Neuron (in vitro differentiated cells): ENCODE measurements around the gene KLHL7.
"Not testable (repeated sequence)": the region's sequence is repeated elsewhere in the genome, so short reads cannot be mapped to it uniquely, and the experiment has no call there.

Experiments used
- H2AFZ ChIP-seq: one replicate; pipeline ENCODE4 v1.6.1; 2013; ENCODE audit warnings: low read depth, mild to moderate bottlenecking, inconsistent platforms, low read length, moderate library complexity
- H3K27me3 ChIP-seq: one replicate; pipeline ENCODE4 v1.6.1; 2013; ENCODE audit warnings: low read length; ENCODE audit not compliant: insufficient read depth
- H3K36me3 ChIP-seq: one replicate; pipeline ENCODE4 v1.6.1; 2013; ENCODE audit warnings: low read length; ENCODE audit not compliant: insufficient read depth
- H3K4me1 ChIP-seq: one replicate; pipeline ENCODE4 v1.6.1; 2013; ENCODE audit warnings: low read length; ENCODE audit not compliant: insufficient read depth
- H3K4me3 ChIP-seq: 2 replicates; pipeline ENCODE4 v1.5.1; 2013; ENCODE audit warnings: mild to moderate bottlenecking, low read length, moderate library complexity
- H3K9me3 ChIP-seq: one replicate; pipeline ENCODE4 v1.6.1; 2013; ENCODE audit warnings: low read length

The KLHL7 gene

DNA sequence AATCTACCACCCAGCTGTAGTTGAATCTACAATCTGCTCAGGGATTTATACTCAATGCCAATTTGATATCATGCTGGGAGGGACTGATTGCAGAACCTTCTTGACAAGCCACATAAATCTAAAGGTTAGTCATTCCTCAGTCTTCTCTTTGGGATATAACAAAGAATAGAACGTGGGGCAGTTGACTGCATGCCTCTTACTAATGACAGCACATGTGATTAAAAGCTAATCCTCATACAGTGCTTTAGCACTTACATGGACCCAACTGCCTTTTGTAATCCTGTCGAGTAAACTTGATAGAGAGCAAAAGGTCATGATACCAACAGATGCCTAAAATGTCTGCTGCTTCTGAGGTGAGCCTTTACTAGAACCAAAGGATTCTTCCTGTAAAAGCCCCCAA, 12.3 kb downstream of the KLHL7 start:
- Histone ChIP-seq H3K4me1 (peaks cover 40% of the 10 kb centered on the region), H3K9me3 (no peaks in the 10 kb centered on the region)

GRCh38 chr7:23120106-23120505, 14.5 kb downstream of the KLHL7 start:
- Histone ChIP-seq H3K4me3 (no peak overlapping the region), H3K9me3 (no peaks in the 10 kb centered on the region), H2AFZ (no peak overlapping the region), H3K27me3 (no peaks in the 10 kb centered on the region), H3K4me1 (peaks cover 32% of the 10 kb centered on the region), H3K36me3 (peaks cover 29% of the 10 kb centered on the region)

More for the DNA sequence above, 12.3 kb downstream of the KLHL7 start:
- H3K36me3 ChIP-seq: peaks cover 15% of the 10 kb centered on the region
- no peak overlapping the region for H3K4me3 ChIP-seq
- no peaks in the 10 kb centered on the region for H3K27me3 ChIP-seq
- no peak overlapping the region for H2AFZ ChIP-seq

GRCh38 chr7:23121165-23121564, 15.6 kb downstream of the KLHL7 start:
- Histone ChIP-seq H2AFZ (no peak overlapping the region), H3K4me1 (peaks cover 22% of the 10 kb centered on the region), H3K9me3 (no peaks in the 10 kb centered on the region), H3K4me3 (no peak overlapping the region), H3K36me3 (peaks cover 40% of the 10 kb centered on the region), H3K27me3 (no peaks in the 10 kb centered on the region)

- no peaks in the 10 kb centered on the region for H3K9me3 ChIP-seq
- H3K36me3 ChIP-seq: peaks cover 58% of the 10 kb centered on the region
- no peak overlapping the region for H3K4me3 ChIP-seq
- H2AFZ ChIP-seq: no peak overlapping the region
- peaks cover 5% of the 10 kb centered on the region for H3K4me1 ChIP-seq
- no peaks in the 10 kb centered on the region for H3K27me3 ChIP-seq
Observed at GRCh38 chr7:23123007-23123406, 17.4 kb downstream of the KLHL7 start.

GRCh38 chr7:23123465-23123864, 17.9 kb downstream of the KLHL7 start:
- peaks cover under 1% of the 10 kb centered on the region for H3K4me1 ChIP-seq
- H3K36me3 ChIP-seq: peaks cover 63% of the 10 kb centered on the region
- H2AFZ ChIP-seq: no peak overlapping the region
- H3K9me3 ChIP-seq: no peaks in the 10 kb centered on the region
- no peak overlapping the region for H3K4me3 ChIP-seq
- H3K27me3 ChIP-seq: no peaks in the 10 kb centered on the region

DNA sequence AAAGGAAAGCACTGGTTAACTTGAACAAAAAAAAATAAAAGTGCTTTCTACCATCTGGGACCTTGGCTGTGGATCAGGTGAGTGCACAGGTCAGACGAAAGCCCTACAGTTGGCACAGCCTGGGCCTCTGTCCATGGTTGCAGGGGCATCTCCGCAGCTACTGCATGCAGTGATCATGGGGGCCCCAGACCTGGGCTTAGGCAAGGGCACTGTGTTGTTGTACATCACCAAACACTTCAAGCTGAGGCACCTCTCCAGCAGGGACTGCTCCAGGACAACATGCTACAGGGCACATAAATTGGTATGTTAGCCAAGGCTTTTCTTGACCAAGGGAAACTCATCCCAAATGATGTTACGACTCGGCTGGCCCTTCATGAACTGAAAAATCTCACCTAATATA, 23.5 kb downstream of the KLHL7 start:
- Histone ChIP-seq H3K36me3 (peaks cover 69% of the 10 kb centered on the region), H2AFZ (no peak overlapping the region), H3K27me3 (no peaks in the 10 kb centered on the region), H3K4me3 (no peak overlapping the region), H3K4me1 (no peaks in the 10 kb centered on the region), H3K9me3 (peaks cover 1% of the 10 kb centered on the region)

DNA sequence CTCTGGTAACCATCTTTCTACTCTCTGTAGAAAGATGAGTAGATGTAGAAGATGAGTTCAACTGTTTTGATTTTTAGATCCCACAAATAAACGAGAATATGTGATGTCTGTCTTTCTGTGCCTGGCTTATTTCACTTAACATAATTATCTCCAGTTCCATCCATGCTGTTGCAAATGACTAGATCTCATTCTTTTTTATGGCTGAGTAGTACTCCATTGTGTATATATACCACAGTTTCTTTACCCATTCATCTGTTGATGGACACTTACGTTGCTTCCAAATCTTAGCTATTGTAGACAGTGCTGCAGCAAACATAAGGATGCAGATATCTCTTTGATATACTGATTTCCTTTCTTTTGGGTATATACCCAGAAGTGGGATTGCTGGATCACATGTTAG, 26.2 kb downstream of the KLHL7 start:
- H3K9me3 ChIP-seq, H3K4me1 ChIP-seq, H3K4me3 ChIP-seq, H3K27me3 ChIP-seq, H2AFZ ChIP-seq: not testable (repeated sequence)
- H3K36me3 ChIP-seq: peaks cover 43% of the 10 kb centered on the region

- H2AFZ ChIP-seq: no peak overlapping the region
- H3K4me3 ChIP-seq: no peak overlapping the region
- peaks cover 1% of the 10 kb centered on the region for H3K9me3 ChIP-seq
- H3K4me1 ChIP-seq: peaks cover 3% of the 10 kb centered on the region
- peaks cover 23% of the 10 kb centered on the region for H3K36me3 ChIP-seq
- H3K27me3 ChIP-seq: no peaks in the 10 kb centered on the region
Observed at GRCh38 chr7:23133797-23134196, 28.2 kb downstream of the KLHL7 start.

DNA sequence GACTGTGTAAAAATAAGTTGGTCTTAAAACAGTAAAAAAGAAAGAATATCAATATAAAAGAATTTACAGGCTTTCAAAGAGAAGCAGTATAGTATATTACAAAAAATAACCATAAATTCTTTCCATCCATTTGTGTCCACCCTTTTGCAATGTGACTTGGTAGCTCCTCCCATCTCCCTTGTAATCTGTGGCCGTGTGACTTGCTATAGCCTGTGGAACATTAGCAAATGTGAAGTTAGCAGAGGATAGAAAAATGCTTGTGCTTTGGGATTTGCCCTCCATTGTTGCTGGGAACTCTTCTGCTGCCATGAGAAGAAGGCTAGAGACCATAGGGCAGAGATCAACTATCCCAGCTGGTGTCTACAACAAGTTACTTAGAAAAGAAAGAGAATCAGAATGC, 30.2 kb downstream of the KLHL7 start:
- H3K4me3 ChIP-seq: no peak overlapping the region
- no peak overlapping the region for H2AFZ ChIP-seq
- peaks cover 11% of the 10 kb centered on the region for H3K36me3 ChIP-seq
- H3K4me1 ChIP-seq: peaks cover 3% of the 10 kb centered on the region
- peaks cover 1% of the 10 kb centered on the region for H3K9me3 ChIP-seq
- H3K27me3 ChIP-seq: no peaks in the 10 kb centered on the region

DNA sequence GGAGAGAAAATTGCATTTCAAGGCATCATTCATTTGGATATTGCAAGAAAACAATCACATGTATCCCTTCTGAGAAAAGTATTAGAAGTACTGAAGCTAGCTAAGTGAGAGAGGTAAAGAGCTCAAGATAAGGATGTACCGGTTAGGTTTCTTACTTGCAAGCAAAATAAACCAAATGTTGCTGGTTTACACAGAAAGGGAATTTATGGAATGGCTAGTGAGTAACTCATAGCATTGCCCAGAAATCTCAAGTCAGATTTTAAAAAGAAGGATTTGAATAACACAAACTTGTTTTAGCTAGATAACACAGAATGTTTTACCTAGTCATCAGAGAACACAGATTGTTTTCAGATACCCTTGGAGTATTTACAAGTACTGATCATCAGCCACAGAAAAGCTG, 30.6 kb downstream of the KLHL7 start:
- no peak overlapping the region for H2AFZ ChIP-seq
- H3K27me3 ChIP-seq: no peaks in the 10 kb centered on the region
- no peaks in the 10 kb centered on the region for H3K9me3 ChIP-seq
- H3K4me1 ChIP-seq: peaks cover 3% of the 10 kb centered on the region
- H3K36me3 ChIP-seq: peaks cover 11% of the 10 kb centered on the region
- no peak overlapping the region for H3K4me3 ChIP-seq

- Histone ChIP-seq H3K36me3 (peaks cover 58% of the 10 kb centered on the region), H2AFZ (no peak overlapping the region), H3K4me1 (no peaks in the 10 kb centered on the region), H3K4me3 (no peak overlapping the region), H3K27me3 (no peaks in the 10 kb centered on the region), H3K9me3 (no peaks in the 10 kb centered on the region)
Observed at GRCh38 chr7:23157679-23158078, 52.1 kb downstream of the KLHL7 start.

DNA sequence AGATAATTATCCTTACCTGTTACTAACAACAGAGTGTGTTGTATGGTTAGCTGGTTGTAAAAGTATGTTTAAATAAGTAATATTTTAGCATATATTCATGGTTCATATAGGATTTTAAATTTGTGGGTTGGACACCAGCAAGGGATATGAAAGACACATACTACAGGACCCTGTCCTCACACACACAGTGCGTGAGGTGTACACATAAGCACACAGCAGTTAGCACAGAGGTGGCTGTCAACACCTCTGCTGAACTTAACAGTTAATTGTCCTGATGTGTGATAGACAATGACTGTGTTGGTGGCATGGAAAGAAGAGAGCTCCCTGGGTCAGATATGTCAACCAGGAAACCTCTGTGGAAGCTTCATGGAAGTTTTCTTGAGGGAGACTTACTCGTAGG, 53.0 kb downstream of the KLHL7 start:
- H3K27me3 ChIP-seq: no peaks in the 10 kb centered on the region
- H3K9me3 ChIP-seq: no peaks in the 10 kb centered on the region
- H3K36me3 ChIP-seq: peaks cover 52% of the 10 kb centered on the region
- no peaks in the 10 kb centered on the region for H3K4me1 ChIP-seq
- no peak overlapping the region for H3K4me3 ChIP-seq
- no peak overlapping the region for H2AFZ ChIP-seq

DNA sequence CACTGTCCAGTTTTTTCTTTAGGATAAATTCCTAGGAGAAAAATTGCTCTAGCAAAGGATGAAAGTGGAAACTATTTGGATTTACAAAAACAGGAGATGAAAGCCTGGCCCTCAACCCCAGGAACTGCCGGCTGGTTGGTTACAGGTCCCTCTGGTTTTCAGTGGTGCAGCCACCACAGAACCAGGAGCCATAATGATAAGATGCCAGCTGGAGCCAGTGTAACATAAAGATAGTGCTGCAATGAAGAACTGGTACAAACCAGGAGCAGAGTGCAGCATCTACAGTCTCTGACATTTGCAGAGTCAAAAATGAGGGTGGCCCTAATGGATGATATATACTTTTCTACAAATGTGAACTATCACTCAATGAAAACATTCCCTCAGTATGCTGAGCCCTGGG, 55.9 kb downstream of the KLHL7 start:
- no peaks in the 10 kb centered on the region for H3K27me3 ChIP-seq
- no peaks in the 10 kb centered on the region for H3K9me3 ChIP-seq
- H2AFZ ChIP-seq: no peak overlapping the region
- peaks cover 33% of the 10 kb centered on the region for H3K36me3 ChIP-seq
- no peaks in the 10 kb centered on the region for H3K4me1 ChIP-seq
- no peak overlapping the region for H3K4me3 ChIP-seq

DNA sequence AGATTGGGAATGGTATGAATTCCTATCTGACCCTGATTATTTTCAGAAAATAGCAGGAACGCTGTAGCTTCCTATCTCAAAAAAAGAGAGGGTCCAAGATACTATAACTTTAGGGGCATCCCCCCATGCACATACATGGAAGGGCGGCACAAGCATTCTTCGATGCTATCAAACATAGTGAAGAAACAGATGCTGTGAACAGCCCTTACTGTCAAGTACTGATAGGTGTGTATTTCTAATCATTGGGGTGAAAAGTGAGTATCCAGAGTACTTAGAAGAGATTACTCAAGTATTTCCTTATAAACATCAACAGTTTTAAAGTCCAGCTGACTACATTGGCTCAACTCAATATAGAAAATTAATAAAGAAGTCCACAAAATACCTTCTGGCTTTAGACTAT, 59.3 kb downstream of the KLHL7 start:
- no peaks in the 10 kb centered on the region for H3K9me3 ChIP-seq
- peaks cover 29% of the 10 kb centered on the region for H3K36me3 ChIP-seq
- no peaks in the 10 kb centered on the region for H3K27me3 ChIP-seq
- H3K4me1 ChIP-seq: no peaks in the 10 kb centered on the region
- H2AFZ ChIP-seq: no peak overlapping the region
- H3K4me3 ChIP-seq: no peak overlapping the region
